GM21381 (cell line): ENCODE results near the gene SLC26A2.
A peak's percentile ranks its signal among the peaks of the same experiment; 100 is the strongest.

Source experiments
- ATAC-seq: cut with Tn5 transposase; IDR thresholded peaks from one replicate; pipeline ENCODE4 v1.9.1; 2021; ENCODE audit warnings: mild to moderate bottlenecking, moderate library complexity; ENCODE audit not compliant: unreplicated experiment

The SLC26A2 gene

GRCh38 chr5:149961186-149961685 lies 678 bp downstream of the SLC26A2 start:
- ATAC-seq = no peak

GRCh38 chr5:149961957-149962409 lies 1.4 kb downstream of the SLC26A2 start:
- no peak for ATAC-seq

- no peak for ATAC-seq
These were observed 2.2 kb downstream of the SLC26A2 start for GRCh38 chr5:149962601-149963300.

DNA sequence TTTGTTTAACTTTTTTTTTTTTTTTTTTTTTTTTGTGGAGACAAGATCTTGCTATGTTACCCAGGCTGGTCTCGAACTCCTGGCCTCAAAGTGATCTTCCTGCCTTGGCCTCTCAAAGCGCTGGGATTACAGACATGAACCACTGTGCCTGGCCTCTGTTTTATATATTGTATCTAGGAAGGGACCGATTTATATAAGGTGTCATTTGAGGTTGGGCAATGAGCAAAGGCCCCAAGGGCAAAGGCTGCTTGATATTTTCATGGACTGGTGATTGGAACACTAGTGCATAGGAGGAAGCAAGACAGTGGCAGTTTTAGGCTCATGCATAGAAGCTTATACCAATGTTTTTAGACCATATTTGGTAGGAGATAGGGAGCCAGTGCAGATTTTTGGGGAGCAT lies 3.2 kb downstream of the SLC26A2 start:
- ATAC-seq = no peak

DNA sequence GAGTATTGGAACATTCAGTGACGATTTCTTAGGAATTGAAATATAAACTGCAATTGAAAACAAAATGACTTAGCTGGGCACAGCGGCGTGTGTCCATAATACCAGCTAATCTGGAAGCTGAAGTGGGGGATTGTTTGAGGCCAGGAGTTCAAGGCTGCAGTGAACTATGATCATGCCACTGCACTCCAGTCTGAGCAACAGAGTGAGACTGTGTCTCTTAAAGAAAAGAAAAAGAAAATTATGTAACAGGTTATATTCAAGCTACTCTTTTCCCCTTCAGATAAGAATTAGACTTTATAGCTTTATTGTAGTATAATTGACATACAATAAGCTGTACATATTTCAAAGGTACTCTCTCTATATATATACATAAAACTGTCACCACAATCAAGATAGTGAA lies 6.4 kb downstream of the SLC26A2 start:
- ATAC-seq = no peak

DNA sequence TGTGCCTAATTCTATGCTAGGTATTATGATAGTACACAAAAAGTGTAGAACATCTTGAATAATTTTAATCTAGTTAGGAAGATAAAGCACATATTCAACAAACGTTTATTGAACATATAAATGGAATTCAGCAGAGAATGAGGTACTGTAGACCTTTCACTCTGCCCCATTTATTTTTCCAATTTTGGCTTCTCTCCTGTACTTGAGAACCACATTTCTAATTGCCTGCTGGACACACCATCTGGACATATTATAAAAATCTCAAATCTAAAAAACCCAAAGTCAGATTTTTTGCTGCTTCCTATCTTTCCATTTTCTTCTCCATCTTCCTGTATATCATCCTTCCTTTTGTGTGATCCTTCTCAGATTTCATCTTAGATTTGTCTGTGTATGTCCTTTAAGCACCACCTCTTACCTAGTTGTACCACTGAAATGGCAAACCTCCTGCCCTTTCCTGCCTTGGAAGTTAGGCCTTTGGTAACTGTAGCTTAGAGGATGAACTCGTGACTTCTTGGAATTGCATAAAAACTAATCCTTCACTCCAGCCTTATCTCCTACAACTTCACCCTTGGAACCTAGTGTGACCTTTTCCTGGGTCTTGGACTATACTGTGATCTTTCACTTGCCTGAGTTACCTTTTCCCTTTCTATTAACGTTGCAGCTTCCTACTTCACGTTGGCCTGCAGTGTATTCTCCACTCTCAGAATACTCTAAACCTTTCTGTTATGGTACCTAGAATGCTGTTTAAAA lies 8.8 kb downstream of the SLC26A2 start:
- ATAC-seq = no peak

GRCh38 chr5:149975409-149975808 lies 14.9 kb downstream of the SLC26A2 start:
- ATAC-seq = no peak

GRCh38 chr5:149979896-149980295 lies 19.3 kb downstream of the SLC26A2 start:
- no peak for ATAC-seq

DNA sequence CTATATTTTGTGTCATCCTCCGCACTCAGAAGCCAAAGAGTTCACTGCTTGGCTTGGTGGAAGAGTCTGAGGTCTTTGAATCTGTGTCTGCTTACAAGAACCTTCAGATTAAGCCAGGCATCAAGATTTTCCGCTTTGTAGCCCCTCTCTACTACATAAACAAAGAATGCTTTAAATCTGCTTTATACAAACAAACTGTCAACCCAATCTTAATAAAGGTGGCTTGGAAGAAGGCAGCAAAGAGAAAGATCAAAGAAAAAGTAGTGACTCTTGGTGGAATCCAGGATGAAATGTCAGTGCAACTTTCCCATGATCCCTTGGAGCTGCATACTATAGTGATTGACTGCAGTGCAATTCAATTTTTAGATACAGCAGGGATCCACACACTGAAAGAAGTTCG lies 20.6 kb downstream of the SLC26A2 start:
- ATAC-seq = no peak

DNA sequence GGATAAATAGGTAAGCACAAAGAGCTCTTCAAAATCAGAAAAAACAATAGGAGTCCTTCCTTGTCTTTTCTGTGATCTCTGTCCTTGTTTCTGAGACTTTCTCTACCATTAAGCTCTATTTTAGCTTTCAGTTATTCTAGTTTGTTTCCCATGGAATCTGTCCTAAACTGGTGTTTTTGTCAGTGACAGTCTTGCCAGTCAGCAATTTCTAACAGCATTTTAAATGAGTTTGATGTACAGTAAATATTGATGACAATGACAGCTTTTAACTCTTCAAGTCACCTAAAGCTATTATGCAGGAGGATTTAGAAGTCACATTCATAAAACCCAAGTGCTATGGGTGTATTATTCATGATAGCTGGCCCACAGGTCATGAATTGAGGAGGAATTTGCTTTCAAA lies 21.9 kb downstream of the SLC26A2 start:
- ATAC-seq = no peak

DNA sequence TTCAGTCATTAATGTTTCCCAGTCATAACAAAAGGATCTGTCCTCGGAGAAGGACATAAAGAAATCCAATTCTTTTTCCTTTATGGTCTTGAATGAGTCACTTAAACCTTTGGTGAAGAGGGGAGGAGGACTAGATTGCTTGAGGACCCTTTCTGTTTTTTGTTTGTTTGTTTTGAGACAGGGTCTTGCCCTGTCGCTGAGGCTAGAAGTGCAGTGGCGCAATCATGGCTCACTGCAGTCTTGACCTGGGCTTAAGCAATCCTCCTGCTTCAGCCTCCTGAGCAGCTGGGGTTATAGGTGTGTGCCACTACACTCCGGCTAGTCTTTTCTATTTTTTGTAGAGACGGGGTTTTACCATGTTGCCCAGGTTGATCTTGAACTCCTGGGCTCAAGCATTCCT lies 27.6 kb downstream of the SLC26A2 start:
- ATAC-seq = no peak

GRCh38 chr5:149990518-149991376 lies 30.2 kb downstream of the SLC26A2 start:
- no peak for ATAC-seq

- no peak for ATAC-seq
These were observed 32.9 kb downstream of the SLC26A2 start for GRCh38 chr5:149993471-149993870.

- no peak for ATAC-seq
These were observed 35.0 kb downstream of the SLC26A2 start for GRCh38 chr5:149995385-149996204.

- no peak for ATAC-seq
These were observed 35.8 kb downstream of the SLC26A2 start for GRCh38 chr5:149996205-149996890.

DNA sequence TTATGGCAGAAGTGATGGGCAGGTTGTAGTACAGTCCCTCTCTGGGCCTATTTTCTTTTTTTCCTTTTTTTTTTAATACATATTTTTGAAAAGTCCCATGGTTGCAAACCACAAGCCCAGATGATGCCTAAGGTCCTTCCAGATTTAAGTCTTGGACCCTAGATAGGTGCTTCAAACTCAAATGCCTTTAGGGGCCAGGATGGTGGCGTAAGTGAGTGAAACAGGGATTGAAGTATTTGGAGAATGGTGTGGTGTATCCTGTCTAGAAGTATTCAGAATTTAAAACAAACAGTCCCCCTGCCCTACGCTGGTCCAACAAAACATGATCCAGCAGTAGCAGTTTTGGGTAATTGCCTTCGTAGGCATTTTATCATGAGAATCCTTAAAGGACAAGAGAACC lies 37.7 kb downstream of the SLC26A2 start:
- ATAC-seq = no peak

GRCh38 chr5:149999359-149999758 lies 38.8 kb downstream of the SLC26A2 start:
- no peak for ATAC-seq

DNA sequence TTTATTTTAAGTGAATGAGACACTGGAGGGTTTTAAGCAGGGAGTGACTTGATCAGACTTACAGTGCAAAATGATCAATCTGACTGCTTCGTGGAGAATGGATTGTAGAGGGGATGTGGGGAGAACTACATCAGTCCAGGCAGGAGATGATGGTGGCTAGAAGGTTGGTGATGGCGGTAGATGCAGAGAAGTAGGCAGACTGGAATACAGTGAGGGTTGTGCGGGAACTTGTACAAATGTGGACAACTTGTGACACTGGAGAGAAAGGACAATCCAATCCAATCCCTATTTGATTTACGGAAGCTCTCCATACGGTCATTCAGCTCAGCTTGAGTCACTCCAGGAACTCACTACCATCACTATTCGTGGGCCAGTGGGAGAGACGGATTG lies 39.3 kb downstream of the SLC26A2 start:
- no peak for ATAC-seq

GRCh38 chr5:150000256-150000989 lies 39.9 kb downstream of the SLC26A2 start, which contains the start of the genes HMGXB3 and TIGD6:
Gene HMGXB3, plus strand, starts transcription at chr5:150000739. Its CDS starts 4,114 bp downstream, at chr5:150004853.
Gene TIGD6, minus strand, starts transcription at chr5:150000654. Its CDS starts 4,306 bp downstream, at chr5:149996348.
- ATAC-seq = peak; percentile 84
